AG09319 (cell line): Measurements from ENCODE around the gene SCAF1.

Source experiments
- DNase-seq: peaks from one replicate; pipeline ENCODE4 v3.0.0-alpha.2; 2010; ENCODE audit warnings: low read depth; ENCODE audit errors: extremely low read depth
- TF ChIP-seq, protein P1 (sequence below): IDR thresholded peaks from 2 replicates; pipeline ENCODE4 v1.5.1; 2011; ENCODE audit warnings: low read depth, mild to moderate bottlenecking, inconsistent platforms, low read length, moderate library complexity

Gene SCAF1

GRCh38 chr19:49602806-49603205, 39.2 kb upstream of the SCAF1 start:
- no peak for DNase-seq
- TF ChIP-seq, protein P1, sequence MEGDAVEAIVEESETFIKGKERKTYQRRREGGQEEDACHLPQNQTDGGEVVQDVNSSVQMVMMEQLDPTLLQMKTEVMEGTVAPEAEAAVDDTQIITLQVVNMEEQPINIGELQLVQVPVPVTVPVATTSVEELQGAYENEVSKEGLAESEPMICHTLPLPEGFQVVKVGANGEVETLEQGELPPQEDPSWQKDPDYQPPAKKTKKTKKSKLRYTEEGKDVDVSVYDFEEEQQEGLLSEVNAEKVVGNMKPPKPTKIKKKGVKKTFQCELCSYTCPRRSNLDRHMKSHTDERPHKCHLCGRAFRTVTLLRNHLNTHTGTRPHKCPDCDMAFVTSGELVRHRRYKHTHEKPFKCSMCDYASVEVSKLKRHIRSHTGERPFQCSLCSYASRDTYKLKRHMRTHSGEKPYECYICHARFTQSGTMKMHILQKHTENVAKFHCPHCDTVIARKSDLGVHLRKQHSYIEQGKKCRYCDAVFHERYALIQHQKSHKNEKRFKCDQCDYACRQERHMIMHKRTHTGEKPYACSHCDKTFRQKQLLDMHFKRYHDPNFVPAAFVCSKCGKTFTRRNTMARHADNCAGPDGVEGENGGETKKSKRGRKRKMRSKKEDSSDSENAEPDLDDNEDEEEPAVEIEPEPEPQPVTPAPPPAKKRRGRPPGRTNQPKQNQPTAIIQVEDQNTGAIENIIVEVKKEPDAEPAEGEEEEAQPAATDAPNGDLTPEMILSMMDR, result no peak

DNA sequence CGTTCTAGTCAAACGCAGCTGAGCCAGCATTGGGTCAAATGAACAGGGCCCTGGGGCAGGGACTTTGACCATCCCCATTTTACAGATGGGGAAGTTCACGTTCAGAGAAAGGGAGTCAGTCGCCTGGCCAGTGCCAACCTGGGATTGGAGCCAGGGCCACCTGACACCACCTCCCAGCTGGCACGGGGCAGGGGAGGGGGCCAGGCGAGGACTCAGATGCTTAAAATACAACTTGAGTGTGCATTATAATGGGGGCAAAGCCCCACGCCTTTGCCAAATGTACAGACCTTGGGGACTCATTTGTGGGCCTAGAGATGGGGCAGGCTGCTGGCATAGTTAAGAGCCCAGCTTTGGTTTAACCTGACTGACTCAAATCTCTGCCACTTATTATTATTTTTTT, 36.4 kb upstream of the SCAF1 start:
- TF ChIP-seq, protein P1, result no peak

GRCh38 chr19:49609499-49610092, 32.4 kb upstream of the SCAF1 start:
- DNase-seq, result no peak
- TF ChIP-seq, protein P1, result no peak

More for the DNA sequence above, 36.4 kb upstream of the SCAF1 start:
- no peak for DNase-seq

- TF ChIP-seq, protein P1, result no peak
- no peak for DNase-seq
These were observed 28.6 kb upstream of the SCAF1 start for GRCh38 chr19:49613374-49613773.

DNA sequence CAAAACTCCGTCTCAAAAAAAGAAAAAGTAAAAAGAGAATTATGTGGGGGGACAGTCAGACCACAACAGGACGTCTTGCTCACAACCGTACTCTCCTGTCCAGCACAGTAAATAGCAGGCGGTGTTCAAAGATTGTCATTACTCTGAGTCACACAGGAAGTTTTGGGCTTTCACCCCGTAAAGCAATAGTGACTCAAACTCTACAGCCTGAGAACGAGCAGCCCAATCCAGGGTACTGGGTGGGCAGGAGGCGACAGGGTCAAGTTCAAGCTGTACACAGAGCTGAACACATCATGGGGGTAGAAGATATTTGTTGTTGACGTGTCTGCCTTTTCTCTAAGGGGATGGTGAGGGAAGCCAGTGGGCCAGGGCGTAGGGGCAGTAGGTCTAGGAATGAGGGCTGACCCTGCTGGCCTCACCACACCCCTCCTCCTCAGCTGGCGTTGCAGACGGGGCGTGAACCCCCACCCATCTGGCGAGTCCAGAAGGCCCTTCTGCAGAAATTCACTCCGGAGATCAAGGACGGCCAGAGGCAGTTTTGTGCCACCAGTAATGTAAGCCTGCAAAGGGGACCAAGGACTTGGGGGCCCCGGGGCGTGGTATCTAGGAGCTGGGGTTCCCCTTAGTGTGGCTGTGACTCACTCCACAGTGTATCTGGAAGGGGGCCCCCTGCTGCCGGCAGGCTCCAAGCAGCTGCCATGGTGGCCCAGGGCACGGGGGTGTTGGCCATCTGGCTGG, 27.7 kb upstream of the SCAF1 start:
- DNase-seq, result no peak
- TF ChIP-seq, protein P1, result no peak; the same call in 1 of the 2 replicates

- DNase-seq, result no peak
- TF ChIP-seq, protein P1, result no peak
These were observed 26.1 kb upstream of the SCAF1 start for GRCh38 chr19:49615861-49616260.

- TF ChIP-seq, protein P1, result no peak
- no peak for DNase-seq
These were observed 25.5 kb upstream of the SCAF1 start for GRCh38 chr19:49616532-49616931.
